Nucleus accumbens (tissue), 56 donors: ENCODE data around the gene PAOX.

Experiments used
- DNase-seq, 56 donors: peaks; one replicate each; lab custom pipeline; 2025; lab: John Stamatoyannopoulos, UW

PAOX gene

DNA sequence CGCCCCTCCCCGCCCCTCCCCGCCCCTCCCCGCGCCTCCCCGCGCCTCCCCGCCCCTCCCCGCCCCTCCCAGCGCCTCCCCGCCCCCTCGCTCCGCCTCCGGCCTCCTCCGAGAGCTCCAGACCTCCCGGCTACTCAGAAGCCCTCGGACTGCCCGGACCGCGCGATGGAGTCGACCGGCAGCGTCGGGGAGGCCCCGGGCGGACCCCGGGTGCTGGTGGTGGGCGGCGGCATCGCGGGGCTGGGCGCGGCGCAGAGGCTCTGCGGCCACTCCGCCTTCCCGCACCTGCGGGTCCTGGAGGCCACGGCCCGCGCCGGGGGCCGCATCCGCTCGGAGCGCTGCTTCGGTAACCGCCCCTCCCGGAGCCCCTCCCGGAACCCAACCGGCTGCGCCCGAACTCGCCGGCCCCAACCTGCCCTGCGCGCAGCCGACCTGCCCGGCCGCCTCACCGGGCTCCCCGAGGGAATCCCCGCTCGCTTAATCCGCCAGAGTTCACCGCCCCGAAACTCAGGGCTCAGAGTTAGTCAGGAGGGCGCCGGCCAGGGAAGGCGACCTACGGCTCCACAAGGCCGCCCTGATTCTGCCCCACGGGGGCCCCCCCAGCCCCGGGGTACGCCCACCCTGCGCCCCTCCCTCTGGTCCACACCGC, at the start of gene PAOX:
Gene PAOX, plus strand, starts transcription at position 111 of the 649 bp plus-strand sequence. Its CDS starts 55 bp downstream, at position 166.
- DNase-seq = peak in 46 of 56 donors; percentile 3 to 78 (median 53)

DNA sequence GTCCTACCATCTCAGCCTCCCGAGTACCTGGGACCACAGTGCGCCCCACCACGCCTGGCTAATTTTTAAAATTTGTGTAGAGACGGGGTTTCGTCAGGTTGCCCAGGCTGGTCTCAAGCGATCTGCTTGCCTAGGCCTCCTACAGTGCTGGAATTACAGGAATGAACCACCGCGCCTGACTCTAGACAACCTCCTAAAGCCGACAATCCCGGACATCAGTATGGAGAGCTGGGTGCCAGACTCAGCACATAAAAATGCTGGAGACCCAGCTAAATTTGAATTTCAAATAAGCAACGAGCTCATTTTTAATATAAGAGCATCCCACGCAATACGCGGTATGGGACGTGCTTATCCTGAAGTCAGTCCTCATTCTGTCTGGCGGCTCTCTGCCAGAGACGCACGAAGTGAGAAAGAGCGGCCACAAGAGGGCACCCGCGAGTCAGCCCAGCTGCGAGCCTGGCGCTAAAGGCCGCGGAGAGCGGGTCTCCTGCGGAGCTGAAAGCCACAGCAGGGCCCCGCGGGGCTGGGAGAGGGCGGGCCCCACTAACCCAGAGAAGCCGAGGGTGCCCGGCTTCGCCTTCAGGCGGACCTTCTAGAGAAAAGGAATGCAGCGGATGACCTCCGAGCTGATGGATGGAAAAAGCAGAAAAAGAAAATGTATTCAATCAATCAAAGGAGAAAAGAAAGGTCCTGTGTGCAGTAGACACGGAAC, 49.4 kb upstream of the PAOX start:
- peak in 55 of 56 donors; percentile 23 to 92 (median 71) for DNase-seq

DNA sequence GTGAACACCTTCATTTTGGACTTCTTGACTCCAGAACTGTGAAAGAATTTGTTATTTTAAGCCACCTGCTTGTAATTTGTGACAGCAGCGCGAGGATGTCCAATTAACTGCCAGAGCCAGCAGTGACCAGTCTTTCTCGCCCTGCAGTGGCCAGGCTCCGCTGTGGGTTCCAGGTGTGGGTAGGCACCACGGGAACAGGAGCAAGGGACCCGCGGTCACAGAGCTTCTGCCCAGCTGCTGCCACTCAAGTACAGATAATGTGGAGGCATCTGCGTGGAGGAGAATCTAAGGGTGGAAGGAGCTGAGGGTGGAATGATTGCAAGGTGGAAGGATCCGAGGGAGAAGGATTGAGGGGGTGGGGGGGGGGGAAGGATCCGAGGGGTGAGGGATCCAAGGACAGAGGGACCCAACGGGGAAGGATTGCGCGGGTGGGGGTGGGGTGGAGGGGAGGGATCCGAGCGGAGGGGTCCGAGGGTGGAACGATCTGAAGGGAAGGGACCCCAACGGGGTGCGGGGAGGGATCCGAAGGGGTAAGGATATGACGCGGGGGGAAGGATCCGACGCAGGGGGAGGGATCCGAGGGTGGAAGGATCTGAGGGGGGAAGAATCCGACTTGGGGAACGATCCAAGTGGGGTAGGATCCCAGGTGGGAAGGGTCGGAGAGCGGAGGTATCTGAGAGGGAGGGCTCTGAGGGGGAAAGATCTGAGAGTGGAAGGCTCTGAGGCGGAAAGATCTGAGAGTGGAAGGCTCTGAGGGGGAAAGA, 45.9 kb upstream of the PAOX start:
- no peak for DNase-seq

DNA sequence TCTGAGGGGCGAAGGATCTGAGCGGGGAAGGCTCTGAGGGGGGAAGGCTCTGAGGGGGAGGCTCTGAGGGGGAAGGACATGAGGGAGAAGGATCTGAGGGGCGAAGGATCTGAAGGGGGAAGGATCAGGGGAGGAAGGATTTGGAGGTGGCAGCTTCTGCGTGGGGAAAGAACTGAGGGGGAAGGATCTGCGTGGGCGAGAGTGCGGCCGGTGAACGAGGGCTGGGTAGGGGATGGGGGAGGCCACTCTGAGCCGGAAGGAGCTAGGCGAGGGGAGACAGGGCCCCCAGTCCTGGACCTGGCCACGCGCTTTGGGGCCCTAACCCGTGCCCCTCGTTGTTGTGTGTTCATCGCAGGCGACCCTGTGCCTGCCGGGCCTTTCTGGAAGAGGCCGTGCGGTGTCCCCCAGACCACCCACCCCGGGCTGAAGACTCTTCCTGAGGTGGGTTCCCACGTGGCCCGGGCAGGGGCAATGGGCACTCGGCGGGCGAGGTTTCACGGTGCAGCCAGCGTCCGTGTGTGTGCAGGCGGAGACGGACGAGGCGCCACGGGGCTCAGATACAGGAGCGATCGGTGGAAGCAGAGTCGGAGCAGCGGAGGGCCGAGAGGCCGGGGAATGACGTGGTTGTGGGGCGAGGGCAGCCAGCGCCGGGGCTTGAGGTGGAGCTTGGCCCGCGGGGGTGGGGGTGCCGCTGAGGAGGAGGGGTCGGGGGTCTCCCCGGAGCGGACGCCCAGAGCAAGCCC, 44.4 kb upstream of the PAOX start:
- no peak for DNase-seq

DNA sequence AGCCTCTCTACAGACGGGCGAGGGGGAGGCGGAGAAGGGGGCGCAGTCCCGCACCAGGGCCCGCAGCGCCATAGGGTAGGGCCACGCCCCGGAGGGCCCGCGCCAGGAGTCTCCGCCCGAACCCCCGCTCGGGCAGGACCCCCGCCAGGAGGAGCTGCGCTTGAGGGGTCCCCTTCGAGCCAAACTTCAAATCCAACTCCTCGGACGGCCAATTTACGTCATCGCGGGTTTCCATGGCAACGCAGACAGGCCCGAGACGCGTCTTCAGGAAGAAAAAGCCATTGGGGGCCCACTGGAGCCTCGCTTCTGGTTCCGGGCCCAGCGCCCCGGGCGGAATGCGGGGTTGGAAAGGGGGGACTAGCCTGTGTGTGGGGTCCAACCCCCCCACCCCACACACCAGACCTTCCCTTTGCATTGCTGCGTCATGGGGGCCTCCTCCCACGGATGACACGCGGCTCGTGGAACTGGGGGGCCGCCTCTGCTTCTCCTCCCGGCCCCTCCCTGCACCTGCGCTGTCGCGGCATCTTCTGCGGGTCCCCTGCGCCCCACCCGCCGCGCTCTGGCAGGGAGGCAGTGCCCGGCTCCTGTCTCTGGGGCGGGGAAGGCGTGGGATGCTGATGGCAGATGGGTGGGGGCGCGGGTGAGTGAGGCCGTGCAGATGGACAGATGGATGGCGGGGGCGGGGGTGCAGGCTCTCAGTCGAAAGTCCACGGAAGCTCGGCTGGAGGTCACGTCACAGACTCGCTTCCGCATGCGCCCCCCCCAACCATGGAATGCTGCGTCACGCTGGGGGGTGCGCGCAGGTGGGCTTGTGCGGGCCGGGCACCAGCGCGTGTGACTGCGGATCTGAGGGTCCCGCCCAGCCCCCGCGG, 43.6 kb upstream of the PAOX start:
- peak in 39 of 56 donors; percentile 13 to 87 (median 61) for DNase-seq

DNA sequence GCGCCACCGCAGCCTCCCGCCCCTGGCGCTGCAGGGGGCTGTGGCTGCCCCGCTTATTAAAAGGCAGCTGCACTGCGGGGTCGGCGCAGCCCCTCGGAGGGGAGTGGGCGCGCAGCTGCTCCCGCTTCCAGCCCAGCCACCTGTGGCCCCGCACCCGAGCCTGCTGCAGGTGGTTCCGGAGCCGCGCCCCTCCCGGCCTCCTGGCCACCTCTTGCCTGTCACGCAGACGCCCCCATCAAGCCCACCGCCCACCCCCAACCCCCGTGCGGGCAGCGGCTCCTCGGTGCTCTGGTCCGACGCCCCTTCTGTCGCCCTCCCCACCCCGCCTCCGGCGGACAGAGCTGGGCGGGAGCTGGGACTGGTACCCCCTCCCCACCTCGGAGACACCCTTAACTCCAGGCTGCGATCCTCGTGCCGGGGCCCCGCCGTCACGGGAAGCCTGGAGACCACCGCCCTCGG, 42.9 kb upstream of the PAOX start:
- DNase-seq = peak in 1 of 56 donors; percentile 38

DNA sequence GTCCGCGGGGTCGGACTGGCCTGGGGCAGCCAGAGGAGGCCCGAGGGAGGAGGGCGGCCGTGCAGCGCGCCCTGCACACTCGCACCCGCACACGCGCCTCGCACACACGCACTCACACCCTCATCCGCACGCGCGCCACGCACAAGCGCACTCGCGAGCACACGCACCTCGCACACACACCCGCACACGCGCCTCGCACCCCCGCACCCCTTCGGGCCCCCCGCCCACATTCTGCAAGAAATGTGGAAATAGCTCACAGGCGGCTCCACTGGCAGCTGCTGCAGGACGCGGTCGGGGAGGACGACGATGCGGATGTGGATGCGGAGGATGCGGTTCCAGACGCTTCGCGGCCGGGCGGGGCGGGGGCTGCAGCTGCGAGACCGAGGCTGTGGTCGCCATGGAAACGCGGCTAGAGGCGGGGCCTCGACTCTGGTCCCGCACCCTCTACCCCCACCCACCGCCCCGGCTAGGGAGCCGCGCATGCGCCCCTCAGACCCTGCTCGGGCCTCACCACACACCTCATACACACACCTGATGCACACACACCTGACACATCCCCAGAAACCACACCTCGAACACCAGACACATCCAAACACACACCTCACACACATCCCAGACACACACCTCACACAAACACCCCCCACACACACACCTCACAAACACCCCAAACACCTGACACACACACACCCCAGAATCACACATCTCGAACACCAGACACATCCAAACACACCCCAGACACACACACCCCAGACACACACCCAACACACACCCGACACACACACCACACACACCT, 42.3 kb upstream of the PAOX start, which contains the start of gene CALY:
Gene CALY, minus strand, starts transcription at position 320 of the 793 bp plus-strand sequence. CDS start 7,907 bp downstream, outside the sequence.
- peak in 45 of 56 donors; percentile 26 to 93 (median 70) for DNase-seq

DNA sequence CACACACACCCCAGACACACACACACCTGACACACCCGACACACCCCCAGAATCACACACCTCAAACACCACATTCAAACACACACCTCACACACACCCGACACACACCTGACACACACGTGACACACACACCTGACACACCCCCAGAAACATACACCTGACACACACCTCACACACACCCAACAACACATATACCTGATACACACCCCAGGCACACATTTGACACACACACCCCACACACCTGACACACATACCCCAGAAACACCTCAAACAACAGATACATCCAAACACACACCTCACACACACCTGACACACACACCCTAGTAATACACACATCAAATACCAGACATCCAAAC, 41.7 kb upstream of the PAOX start:
- DNase-seq = no peak

DNA sequence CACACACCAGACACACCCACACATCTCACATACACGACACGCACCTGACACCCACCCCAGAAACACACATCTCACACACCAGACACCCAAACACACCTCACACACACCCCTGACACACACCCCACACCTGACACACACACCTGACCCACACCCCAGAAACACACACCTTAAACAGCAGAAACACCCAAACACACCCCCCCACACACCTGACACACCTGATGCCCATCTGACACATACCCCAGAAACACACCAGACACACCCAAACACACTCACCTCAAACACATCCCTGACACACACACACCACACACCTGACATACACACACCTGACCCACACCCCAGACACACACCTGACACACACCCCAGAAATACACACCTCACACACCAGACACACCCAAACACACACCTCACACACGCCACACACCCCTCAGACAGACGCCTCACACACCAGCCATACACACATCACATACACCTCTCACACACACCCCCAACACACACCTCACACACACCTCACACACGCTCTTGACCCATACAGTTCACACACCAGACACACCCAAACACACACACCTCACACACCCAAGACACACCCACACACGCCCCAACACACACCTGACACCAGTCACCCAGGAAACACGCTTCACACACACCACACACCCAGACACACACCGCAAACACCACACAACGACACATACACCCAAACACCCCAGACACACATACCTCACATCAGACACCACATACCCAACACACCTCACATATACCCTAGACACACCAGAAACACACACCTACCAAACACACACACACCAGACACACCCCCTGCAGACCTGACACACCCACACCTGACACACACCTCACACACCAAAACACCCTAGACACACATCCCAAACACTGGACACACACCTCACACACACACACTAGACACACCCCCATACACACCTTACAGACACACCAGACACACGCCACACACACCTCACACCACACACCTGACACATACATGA, 40.7 kb upstream of the PAOX start:
- no peak for DNase-seq

DNA sequence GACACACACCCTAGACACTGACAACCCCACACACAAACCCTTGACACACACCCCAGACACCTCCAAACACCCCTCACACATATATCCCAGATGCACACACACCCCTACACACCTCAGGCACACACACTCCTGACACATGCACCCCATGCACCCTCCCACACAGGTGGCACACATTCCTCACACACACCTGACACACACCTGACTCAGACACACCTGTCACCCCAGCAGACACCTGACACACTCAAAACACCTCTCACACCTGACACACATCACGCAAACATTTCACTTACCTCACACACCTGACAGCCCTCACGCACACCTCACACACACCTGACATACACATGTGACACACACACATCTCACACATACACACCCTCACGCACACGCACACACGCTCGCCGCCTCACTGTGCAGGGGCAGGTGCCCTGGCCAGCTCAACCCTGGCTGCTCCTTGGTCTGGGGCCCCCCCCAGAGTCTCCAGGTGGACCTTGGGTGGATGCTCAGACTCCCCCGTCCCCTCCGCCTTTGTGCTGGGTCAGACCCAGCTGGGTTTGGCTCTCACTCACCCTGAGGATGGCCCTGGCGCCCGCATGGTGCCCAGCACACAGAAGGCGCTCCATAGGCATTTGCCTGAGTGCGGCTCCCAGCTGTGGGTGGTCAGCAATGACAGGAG, 39.2 kb upstream of the PAOX start:
- DNase-seq = no peak

DNA sequence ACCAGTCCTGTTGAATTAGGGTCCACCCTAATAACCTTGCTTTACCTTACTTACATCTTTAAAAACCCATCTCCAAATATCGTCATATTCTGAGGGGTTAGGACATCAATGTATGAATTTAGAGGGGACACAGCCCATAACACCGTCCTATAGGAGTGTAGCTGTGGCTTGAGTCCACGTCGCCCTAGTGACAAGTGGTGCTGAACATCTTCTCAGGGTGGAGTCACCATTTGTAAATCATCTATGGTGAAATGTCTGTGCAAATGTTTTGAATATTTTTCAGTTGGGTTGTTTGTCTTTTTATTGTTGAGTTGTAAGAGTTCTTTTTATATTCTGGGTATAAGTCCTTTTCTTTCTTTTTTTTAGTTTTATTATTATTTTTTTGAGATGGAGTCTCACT, 37.1 kb upstream of the PAOX start:
- no peak for DNase-seq

DNA sequence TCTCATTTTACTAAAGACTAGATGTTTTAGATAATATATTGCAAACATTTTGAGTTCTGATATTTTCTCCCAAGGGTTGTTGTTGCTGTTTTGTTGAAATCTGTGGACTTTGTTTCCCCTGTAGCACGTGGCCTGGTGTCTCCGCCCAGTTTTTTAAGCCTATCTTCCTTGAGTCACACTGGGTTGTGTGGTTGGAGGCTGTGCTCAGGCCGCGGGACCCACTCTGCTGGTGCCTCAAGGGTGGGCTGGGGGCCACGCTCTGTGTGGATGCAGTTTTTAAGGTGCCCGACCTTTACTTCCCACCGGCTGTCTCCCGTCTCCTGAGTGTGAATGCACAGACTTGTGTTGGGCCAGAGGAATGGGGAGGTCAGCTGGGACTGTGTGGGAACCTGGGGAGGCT, 36.1 kb upstream of the PAOX start:
- DNase-seq = no peak

DNA sequence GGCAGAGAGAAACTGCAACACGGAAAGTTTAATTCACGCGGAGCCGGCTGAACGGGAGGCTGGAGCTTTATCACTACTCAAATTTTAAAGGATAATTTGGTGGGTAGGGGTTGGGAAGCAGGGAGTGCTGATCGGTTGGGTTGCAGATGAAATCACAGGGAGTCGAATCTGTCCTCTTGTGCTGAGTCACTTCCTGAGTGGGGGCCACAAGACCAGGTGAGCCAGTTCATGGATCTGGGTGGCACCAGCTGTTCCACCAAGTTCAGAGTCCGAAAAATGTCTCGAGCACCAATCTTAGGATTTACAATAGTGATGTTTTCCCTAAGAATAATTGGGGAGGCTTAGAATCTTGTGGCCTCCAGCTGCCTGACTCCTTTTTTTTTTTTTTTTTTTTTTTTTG, 35.5 kb upstream of the PAOX start:
- DNase-seq = no peak

DNA sequence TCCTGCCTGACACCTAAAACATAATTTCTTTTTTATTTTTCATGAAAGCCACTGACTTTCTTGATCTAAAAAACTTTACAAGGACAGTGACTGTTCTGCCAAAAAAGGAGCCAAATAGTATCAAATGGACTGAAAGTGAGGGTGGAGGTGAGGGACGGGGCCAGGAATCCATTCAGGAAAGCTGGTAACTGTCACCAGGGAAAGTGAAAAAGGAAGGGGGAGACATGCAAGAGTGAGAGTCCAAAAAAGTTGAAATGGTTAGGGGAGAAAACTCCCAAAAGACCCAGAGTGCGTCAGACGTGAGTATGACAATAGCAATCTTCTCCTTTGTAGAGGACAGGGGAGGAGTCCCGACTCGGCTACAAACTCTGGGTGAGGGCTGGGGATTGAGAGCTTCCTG, 34.8 kb upstream of the PAOX start:
- no peak for DNase-seq

DNA sequence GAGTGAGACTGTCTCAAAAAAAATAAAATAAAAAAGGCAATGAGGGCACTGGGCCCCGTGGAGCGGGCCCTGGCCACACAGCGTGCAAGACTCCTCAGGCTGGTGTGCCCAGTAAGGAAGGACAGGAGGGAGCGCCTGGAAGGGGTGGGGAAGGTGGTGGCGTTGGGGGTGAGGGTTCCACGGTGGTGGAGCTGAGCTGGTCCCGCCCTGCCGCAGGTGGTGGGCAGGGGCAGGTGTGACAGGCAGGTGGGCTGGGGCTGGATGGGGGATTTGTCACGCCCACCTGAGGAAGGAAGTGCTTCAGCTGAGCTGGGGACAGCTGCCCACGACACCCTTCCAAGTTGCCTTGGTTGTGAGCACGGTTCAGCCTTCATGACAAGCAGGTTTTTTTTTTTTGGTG, 32.6 kb upstream of the PAOX start:
- no peak for DNase-seq

DNA sequence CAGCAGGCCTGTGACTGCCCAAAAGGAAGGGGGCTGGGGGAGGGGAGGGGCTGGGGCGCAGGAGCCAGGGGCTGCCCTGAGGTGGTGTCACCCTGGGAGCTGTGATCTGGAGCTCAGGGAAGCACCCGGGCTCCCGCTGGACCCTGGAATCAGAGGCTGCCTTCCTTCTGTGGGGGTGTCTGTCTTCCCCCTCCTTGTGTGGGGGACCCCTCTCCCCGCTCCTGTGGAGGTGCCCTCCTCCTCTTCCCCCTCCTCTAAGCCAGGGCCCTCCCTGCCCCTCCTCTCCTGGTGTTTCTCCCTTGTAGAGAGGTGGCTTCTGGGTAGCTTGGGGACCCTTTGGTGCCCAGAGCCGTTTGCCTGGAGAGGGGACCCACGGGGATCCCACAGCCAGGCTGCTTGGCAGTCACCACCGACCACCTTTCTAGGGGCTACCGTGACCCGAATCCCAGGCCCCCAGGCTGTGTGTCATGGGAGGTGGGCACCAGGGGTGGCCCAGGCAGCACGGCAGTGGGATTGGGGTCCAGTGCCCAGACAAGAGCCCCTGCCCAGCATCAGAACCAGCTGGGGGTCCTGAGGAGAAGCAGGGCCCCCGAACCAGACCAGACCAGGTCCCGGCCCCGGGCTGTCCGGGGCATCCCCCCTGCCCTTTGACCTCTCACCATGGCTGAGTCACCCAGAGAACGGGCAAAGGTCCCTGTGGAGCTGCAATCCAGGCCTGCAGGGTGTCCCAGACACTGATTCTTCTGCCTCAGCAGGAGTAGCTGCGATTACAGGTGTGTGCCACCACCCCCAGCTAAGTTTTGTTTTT, 31.1 kb upstream of the PAOX start:
- no peak for DNase-seq
